ENCODE measurements around the gene EMC1. TPM values are rescaled to one million over a fixed set of nuclear protein-coding genes. Genes with fewer than 3 reads are reported as not detected.
"Not testable (repeated sequence)": the region's sequence is repeated elsewhere in the genome, so short reads cannot be mapped to it uniquely, and the experiment has no call there.

EMC1 gene
- total RNA-seq (2014; rRNA removed), result 61.5 and 66.4 TPM in 2 replicates
- polyA plus RNA-seq (2012), result 34.0 TPM

DNA sequence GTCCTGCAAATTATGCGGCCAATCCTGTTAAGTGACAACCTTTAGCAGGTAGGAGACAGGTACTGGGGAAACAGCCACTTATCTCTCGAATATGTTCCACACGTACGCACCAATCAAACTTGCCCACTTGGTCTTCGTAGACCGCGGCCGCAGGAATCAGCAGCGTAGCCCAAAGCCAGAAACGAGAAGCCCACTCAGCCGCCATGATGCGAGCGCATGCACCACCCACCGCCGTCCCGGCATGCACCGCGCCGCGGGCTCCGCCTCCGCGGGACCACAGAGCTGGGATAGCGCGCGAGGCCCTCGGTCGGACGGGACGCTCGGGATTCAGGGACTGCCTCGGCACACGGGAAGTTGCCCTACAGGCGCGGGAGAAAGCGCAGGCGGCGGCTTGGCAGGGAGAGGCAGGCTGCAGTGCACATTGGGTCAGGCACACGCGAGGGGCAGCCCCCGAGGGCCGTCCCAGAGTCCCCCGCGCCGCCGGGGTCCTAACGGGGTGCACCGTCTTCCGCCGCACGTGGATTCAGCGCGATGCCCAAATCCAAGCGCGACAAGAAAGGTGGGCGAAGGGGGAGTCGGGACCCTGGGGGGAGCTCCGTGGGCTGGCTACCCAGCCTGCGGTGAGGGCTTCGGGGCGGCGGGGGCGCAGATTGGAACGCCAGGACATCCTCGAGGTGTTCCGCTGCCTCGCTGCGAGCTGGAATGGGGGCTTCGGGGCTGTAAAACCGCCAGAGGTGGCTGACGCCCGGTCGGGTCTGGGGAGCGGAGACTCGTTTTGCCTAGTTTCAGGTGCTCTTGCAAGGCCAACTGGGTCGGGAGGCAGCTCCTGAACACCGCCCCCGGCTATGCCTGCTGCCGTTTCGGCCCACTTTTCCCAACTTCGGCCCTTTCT, at the start of gene EMC1, which contains the start of gene MRTO4:
Gene EMC1, minus strand, starts transcription at position 220 of the 892 bp plus-strand sequence. Its CDS starts 15 bp downstream, at position 205.
Gene MRTO4, plus strand, starts transcription at position 501 of the 892 bp plus-strand sequence. Its CDS starts 31 bp downstream, at position 532.
- DNase-seq (ENCODE audit: low read depth), result peak; percentile 80

DNA sequence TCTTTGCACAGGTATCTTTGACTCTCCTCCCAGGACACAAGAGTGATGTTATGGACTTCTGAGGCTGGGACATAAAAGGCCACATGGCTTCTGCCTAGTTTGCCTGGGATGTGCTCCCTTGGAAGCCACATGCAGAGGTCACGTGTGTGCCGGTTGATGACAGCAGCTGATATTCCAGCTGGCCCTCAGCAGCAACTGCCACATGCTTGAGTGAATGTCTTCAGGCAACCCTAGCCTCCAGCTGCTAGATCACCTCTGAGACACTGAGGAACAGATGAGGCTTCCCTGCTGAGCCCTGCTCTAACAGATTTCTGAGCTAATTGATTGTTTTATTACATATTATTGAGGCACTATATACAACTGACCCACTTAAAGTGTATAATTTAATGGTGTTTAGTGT, 48.9 kb upstream of the EMC1 start:
- peak; percentile 13 for DNase-seq (ENCODE audit: low read depth)

DNA sequence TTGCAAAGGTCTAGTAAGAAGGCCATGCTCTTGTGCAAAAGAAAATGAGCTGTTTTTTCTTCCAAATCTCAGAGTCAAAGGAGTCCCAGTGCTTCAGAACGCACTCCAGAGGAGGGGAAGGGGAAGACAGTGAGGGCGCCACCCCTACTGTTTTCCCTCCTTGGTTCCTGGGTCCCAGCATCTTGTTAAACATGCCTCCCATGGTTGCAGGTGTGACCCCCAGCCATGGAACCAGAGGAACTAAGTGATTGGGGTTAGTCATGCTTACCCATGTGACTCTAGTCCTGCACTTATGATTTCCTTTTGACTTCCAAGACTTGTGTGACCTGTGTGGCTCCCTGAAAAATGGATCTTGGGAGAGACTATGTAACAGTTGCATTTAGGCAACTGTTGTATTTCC, 43.3 kb upstream of the EMC1 start:
- DNase-seq (ENCODE audit: low read depth), result no peak

DNA sequence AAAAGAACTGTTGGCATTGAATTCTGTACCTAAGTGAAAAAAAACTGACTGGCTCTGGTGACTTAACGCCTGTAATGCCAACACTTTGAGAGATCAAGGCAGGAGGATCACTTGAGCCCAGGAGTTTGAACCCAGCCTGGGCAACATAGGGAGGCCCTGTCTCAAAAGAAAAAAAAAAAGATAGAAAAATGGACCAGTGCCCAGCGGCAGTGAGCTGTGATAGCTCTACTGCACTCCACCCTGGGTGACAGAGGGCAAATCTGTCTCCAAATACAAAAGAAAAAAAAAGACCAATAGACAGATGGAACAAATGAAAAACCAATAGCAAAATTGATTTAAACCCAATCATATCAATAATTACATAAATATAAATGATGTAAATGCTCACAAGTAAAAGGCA, 37.9 kb upstream of the EMC1 start:
- no peak for DNase-seq (ENCODE audit: low read depth)

DNA sequence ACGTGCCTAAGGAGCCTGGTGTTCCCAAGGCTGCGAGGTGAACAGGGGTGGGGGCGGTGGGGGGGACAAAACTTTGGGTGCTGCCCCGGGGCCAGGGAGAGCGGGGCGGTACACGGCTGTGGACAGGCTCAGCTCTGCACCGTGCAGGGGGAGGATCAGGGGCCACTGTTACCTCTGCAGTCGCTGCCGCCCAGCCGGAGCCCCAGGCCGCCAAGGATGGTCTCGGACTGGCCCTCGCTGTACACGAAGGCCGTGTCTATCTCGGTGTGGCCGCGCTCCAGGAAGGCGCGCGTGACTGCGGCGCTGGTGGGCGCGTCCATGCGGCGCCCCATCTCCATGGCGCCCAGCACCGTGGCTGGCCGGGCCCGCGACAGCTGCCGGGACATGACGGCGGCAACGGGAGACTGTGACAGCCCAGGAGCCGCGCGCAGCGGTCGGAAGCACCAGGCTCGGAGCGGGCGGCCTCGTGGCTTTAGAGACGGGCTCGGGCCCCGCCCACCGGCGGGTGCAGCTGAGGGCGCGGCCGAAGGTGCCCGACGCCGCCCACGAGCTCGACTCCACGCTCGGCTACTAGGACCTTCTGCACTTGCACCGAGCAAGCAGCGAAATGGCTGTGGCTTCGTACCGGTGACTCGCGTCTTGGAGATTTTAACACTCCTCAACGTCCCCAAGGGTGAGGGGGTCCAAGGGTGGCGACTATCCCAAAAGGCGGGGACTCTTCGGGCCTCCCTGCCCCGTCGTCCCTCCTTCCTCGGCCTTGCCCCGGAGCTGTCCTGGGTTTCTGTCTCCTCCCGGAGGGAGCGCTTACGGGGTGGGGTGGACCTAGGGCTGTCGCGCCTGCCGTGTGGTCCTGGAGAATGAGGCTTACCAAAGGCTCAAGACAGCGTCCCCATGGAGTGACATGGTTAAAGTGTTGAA, 37.3 kb upstream of the EMC1 start, which contains the start of gene AKR7A3:
Gene AKR7A3, minus strand, starts transcription at position 447 of the 918 bp plus-strand sequence. Its CDS starts 61 bp downstream, at position 386.
- DNase-seq (ENCODE audit: low read depth), result not testable (repeated sequence)

DNA sequence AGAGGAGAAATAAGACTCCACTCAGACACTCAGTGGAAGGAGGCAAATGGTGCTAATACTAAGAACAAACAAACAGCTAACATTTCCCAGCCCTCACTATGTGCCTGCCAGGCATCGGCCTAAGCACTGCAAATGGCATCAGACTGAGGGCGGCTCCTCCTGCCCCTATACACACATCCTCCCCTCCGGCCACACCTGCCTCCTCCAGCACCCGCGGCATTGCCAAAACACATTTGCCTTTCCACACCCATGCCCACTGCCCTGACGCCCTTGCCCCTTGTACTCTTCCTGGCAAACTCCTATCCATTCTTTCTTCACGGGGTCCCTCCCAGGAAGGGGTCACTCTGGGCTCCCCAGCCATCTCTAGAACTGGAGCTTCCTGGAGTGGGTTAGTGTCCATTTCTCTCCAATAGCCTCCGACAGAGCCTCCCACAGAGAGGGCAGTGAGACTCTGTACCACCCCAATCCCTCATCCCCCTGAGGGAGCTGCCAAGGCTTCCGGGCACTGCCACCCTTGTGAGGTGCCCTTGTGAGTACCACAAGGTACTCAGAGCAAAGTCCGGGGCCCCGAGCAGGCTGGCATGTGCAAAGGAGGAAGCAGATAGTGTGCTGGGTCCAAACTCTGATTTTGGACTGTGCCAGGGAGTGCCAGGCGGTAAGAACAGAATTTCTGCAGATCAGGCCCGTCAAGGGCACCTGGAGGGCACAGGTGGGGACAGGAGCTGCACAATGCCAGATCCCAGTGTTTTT, 36.3 kb upstream of the EMC1 start:
- DNase-seq (ENCODE audit: low read depth), result no peak

DNA sequence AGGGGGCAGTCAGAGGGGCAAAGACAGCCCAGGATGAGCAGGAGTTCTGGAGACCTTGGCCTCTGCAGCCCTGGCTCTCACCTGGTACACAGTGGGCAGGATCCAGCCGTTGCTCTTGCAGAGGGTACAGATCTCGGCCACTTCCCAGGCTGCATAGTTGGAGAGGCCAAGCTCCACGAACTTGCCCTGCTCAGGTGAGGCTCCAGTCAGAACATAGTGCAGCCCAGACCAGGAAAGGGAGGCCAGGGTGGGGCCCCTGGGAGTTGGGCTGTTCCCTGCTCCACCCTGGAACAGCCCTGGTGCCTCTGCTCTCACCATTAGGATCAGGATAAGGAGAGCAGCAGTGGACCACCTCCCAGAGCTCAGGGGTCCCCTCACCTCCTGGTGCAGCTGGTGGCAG, 34.5 kb upstream of the EMC1 start:
- not testable (repeated sequence) for DNase-seq (ENCODE audit: low read depth)

DNA sequence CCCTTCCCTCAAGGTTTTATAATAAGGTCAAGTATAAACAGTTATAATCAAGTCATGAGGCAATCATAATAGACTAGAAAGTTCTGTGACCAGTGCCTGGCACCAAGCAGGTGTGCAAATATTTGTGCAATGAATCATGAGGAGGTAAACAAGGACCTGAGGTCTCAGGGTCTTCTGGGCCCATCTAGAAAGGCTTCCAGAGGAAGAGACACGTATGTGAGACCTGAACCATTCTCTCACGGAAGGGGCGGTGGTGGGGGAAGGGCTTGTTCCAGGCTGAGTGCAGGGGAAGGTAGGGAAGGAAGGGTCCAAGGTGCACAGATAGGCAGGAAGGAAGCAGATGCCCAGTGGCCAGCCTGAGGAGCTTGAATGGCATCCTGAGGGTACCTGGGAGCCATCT, 34.0 kb upstream of the EMC1 start:
- not testable (repeated sequence) for DNase-seq (ENCODE audit: low read depth)

DNA sequence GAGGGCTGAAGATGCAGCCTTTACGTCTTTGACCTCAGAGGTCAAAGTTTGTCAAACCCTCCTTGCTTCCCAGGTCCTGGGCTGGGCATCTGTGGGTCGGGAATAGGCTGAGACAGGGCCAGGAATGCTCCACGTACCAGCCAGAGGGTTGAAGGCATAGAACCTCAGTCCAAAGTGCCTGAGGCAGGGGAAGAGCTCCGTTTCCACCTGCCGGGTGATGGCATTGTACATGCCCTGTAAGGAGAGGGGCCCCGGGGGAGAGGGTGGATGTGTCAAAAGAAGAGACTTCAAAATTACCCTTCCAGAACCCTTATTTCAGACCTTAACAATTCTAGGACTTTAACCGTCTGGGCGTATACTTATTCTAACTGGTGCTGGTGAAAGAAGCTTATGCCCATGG, 33.6 kb upstream of the EMC1 start:
- DNase-seq (ENCODE audit: low read depth), result no peak

DNA sequence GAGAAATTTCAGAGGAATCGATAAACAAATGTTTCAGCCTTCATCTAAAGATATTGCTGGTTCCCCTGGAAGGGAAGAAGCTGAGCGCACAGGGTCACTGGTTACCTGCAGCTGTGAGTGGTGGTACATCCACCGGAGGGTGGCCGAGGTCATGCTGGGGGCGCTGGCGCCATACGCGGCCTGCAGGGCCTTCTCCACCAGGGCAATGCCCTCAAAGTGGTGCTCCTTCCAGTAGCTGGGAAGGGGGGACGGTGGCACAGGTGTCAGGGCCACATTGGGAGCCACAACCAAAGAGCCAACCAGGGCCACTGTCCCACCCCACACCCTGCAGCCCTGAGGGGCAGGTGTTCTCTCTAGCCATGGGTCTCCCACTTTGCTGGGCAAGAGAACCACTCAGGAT, 32.6 kb upstream of the EMC1 start:
- DNase-seq (ENCODE audit: low read depth), result no peak

DNA sequence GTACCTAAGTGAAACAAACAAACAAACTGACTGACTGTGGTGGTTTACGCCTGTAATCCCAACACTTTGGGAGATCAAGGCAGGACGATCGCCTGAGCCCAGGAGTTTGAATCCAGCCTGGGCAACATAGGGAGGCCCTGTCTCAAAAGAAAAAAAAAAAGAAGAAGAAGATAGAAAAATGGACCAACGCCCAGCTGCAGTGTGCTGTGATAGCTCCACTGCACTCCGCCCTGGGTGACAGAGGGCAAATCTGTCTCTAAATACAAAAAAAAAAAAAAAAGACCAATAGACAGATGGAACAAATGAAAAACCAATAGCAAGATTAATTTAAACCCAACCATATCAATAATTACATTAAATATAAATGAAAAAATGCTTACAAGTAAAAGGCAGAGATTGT, 23.3 kb upstream of the EMC1 start:
- no peak for DNase-seq (ENCODE audit: low read depth)

DNA sequence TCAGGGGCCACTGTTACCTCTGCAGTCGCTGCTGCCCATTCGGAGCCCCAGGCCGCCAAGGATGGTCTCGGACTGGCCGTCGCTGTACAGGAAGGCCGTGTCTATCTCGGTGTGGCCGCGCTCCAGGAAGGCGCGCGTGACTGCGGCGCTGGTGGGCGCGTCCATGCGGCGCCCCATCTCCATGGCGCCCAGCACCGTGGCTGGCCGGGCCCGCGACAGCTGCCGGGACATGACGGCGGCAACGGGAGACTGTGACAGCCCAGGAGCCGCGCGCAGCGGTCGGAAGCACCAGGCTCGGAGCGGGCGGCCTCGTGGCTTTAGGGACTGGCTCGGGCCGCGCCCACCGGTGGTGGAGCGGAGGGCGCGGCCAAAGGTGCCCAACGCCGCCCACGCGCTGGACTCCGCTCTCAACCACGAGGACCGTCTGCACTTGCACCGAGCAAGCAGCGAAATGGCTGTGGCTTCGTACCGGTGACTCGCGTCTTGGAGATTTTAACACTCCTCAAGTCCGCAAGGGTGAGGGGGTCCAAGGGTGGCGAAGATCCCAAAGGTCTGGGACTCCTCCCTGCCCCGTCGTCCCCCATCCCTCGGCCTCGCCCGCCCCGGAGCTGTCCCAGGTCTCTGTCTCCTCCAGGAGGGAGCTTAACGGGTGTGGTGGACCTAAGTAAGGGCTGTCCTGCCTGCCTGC, 22.7 kb upstream of the EMC1 start:
- DNase-seq (ENCODE audit: low read depth), result not testable (repeated sequence)

DNA sequence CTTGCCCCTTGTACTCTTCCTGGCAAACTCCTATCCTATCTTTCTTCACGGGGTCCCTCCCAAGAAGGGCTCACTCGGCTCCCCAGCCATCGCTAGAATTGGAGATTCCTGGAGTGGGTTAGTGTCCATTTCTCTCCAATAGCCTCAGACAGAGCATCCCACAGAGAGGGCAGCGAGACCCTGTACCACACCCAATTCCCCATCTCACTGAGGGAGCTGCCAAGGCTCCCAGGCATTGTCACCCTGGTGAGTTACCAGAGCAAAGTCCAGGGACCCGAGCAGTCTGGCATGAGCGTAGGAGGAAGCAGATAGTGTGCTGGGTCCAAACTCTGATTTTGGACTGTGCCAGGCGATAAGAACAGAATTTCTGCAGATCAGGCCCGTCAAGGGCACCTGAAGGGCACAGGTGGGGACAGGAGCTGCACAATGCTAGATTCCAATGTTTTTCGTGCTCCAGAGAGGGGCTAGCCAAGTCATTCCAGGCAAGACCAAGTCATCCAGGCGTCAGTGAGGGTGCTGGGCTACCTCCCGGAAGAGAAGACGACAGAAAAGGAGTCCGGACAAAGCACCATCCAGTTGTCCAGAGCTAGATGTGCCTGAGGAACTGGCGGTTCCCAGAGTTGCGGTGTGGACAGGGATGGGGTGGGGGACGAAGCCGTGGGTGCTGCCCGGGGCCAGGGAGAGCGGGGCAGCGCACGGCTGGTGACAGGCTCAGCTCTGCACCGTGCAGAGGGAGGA, 22.0 kb upstream of the EMC1 start:
- DNase-seq (ENCODE audit: low read depth), result no peak

DNA sequence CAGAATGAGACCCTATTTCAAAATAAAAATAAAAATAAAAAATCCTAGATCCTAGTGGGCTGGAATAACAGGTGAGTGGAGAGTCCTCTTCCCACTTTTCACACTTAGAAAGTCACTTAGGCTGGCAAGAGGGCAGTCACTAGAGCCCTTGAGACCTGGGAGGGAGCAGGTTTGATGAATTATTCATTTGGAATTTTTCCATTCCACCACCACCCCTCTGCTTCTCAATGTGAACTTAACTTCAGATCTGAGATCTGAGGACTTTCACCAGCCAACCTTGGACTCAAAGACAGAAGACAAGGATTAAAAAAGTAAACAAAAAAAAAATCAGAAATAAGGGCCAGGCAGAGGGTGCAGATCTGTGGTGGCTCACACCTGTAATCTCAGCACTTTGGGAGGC, 20.7 kb upstream of the EMC1 start:
- no peak for DNase-seq (ENCODE audit: low read depth)

DNA sequence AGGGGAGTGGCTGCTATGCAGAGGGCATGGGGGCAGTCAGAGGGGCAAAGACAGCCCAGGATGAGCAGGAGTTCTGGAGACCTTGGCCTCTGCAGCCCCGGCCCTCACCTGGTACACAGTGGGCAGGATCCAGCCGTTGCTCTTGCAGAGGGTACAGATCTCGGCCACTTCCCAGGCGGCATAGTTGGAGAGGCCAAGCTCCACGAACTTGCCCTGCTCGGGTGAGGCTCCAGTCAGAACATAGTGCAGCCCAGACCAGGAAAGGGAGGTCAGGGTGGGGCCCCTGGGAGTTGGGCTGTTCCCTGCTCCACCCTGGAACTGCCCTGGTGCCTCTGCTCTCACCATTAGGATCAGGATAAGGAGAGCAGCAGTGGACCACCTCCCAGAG, 19.0 kb upstream of the EMC1 start:
- DNase-seq (ENCODE audit: low read depth), result not testable (repeated sequence)

DNA sequence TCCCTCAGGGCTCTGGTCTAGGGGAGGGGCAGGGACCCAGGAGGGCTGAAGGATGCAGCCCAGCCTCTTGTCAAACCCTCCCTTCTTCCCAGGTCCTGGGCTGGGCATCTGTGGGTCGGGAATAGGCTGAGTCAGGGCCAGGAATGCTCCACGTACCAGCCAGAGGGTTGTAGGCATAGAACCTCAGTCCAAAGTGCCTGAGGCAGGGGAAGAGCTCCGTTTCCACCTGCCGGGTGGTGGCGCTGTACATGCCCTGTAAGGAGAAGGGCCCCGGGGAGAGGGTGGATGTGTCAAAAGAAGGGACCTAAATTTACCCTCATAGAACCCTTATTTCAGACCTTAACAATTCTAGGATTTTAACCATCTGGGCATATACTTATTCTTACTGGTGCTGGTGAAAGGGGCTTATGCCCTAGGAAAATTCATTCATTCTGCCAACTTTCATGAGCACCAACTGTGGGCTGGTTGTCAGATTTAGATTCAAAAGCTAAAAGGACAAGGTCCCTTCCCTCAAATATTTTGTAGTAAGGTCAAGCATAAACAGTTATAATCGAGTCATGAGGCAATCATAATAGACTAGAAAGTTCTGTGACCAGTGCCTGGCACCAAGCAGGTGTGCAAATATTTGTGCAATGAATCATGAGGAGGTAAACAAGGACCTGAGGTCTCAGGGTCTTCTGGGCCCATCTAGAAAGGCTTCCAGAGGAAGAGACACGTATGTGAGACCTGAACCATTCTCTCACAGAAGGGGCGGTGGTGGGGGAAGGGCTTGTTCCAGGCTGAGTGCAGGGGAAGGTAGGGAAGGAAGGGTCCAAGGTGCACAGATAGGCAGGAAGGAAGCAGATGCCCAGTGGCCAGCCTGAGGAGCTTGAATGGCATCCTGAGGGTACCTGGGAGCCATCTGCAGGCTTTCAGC, 18.4 kb upstream of the EMC1 start:
- not testable (repeated sequence) for DNase-seq (ENCODE audit: low read depth)

DNA sequence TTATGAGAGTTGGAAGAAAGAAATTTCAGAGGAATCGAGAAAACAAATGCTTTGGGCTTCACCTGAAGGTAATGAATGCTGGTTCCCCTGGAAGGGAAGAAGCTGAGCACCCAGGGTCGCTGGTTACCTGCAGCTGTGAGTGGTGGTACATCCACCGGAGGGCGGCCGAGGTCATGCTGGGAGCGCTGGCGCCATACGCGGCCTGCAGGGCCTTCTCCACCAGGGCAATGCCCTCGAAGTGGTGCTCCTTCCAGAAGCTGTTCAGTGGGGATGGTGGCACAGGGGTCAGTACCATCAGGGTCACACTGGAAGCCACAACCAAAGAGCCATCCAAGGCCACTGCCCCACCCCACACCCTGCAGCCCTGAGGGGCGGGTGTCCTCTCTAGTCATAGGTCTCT, 17.1 kb upstream of the EMC1 start:
- no peak for DNase-seq (ENCODE audit: low read depth)

DNA sequence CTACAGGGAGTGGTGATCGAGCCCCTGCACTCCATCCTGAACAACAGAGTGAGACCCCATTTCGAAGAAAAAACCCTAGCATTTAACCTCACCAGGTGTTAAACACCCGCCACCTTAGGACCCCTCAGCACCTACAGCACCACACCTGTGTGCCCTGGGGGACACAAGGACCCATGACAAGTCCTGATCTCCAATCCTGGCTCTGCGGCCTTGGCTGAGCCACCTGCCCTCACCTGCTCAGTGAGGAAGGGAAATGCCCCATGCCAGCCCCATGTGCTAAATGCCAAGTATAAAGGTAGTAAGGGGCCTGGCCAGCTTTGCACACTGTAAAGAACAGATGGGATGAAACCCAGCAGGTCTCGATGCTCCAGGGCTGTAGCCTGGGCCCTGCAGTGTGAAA, 11.4 kb upstream of the EMC1 start:
- no peak for DNase-seq (ENCODE audit: low read depth)

DNA sequence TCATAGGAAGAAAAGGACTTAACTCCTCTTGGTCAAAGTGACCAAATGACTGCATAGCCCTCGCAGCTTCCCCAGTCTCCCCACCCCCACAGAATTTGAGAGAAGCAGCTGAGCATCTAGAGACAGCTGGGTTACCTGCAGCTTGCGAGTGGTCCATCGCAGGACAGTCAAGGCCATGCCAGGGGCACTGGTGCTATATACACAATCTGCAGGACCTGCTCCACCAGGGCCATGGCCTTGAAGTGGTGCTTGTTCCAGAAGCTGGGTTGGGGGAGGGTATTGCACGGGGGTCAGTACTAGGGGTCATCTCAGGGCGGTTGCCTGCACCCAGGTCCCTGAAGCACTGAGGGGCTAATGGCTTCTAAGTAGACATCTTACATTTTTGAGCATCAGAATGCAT, 10.7 kb upstream of the EMC1 start:
- no peak for DNase-seq (ENCODE audit: low read depth)

All from LHCN-M2 (cell line).